ENCODE data around the gene CSF2.

Gene CSF2

GRCh38 chr5:132055808-132056609, 17.6 kb upstream of the CSF2 start:
- DNase-seq = no peak

GRCh38 chr5:132056610-132057497, 16.7 kb upstream of the CSF2 start:
- DNase-seq = no peak

- DNase-seq = no peak
These were observed 15.9 kb upstream of the CSF2 start for GRCh38 chr5:132057498-132058255.

GRCh38 chr5:132058646-132059042, 14.9 kb upstream of the CSF2 start:
- DNase-seq = no peak

DNA sequence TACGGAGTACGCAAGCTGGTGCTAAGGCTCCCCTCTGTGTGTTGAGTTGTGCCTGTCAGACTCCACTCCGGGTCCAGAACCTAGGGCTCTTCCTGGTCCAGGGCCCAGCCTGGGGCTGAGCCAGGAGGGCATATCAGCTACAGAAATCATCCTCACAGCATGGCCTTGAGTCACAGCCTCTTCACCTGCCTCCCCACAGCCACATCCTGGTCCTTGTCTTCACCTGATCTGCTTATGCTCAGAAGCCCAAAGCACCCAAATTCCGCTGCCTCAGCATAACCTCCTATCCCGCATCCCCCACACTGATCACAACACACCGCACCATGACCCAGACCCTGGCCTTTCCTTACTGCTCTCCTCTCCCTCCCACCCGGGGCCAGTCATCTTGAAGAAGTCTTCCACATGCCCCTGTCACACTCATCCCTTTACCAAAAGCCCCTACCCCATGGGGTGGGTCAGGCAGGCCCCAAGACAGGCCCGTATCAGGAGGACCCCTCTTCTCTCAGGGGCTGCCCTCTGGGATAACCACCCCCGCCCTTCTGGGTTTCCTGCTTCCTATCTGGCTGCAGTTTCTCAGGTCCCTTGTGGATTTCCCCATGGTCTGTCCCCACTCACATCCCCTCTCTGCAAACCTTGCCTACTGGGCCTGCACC, 14.4 kb upstream of the CSF2 start:
- DNase-seq = no peak

DNA sequence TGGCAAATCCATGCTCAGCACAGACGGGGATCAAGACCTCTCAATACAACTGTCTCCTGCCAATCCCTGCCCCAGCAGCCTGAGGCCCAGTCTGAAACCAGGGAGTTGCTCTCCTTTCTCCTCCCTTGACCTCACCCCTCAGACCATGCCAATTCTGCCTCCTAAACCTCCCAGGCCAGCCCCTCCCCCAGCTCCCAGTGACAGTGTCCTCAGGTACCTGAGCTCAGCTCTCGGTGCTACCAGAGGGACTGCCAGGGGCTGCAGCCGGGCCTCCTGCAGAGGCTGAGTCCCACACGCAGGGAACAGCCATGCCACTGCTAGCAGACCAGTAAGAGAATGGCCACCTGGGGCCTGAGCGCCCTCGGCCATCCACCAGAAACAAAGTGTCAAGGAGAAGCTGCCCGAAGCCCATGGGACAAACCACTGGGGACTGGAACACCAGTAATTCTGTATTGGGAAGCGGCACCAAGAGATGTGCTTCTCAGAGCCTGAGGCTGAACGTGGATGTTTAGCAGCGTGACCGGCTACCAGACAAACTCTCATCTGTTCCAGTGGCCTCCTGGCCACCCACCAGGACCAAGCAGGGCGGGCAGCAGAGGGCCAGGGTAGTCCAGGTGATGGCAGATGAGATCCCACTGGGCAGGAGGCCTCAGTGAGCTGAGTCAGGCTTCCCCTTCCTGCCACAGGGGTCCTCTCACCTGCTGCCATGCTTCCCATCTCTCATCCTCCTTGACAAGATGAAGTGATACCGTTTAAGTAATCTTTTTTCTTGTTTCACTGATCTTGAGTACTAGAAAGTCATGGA, 13.7 kb upstream of the CSF2 start:
- DNase-seq = no peak

GRCh38 chr5:132060501-132061161, 13.0 kb upstream of the CSF2 start, which contains the start of gene IL3:
Gene IL3 (plus strand): TSS chr5:132060655. CDS start chr5:132060707, 52 bp downstream.
- DNase-seq = no peak

DNA sequence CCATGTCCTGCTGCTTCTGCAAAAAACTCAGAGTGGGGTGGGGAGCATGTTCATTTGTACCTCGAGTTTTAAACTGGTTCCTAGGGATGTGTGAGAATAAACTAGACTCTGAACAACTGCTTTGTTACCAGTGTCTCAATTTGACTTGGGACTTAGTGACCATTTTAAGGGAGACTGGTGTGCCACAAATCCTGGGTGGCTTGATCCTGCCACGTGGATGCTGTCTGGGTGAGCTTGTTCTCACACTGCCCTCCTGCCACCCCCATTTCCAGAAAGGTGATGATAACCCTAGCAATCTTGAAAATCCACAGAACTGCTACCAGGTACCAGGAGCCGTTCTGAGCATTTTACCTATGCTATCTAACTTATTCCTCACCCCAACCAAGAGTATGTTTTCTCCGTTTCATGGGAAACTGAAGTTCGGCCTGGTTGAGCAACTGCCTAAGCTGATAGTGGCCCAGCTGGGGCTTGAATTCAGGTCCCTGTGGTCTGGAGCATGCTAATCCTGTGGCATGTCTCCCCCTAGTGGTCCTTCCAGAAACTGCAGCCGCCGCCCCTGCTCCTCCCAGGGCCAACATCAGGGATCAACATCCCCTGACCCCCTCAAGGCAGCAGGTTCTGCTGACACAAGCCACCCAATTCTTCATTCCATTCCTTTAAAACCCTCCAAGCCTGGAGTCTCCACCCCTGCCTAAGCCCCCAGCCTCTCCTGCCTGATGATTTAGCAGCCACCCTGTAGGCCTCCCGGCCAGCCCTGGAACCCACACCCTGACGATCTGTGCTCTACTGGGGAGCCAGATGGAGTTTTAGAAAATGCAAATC, 10.3 kb upstream of the CSF2 start:
- peak; percentile 64 for DNase-seq

DNA sequence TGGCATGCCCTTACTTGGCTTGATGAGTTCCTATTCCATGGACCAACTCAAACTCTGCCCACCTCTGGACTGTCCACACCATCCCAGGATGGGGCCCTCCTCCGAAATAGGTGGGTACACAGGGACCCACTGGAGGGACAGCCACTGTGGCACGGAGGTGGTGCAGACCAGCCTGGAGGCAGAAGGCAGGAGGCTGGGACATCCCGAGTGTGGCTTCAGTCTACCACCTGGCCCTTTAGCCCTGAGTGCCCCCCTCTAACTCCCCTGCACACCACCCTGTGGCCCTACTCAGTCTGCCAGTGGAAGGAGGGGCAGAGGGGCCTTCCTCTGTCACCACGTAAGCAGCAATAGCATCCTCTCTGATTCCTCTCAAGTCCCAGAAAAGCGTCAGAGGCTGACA, 9.4 kb upstream of the CSF2 start:
- no peak for DNase-seq

GRCh38 chr5:132064738-132065331, 8.8 kb upstream of the CSF2 start:
- DNase-seq = peak; percentile 81

DNA sequence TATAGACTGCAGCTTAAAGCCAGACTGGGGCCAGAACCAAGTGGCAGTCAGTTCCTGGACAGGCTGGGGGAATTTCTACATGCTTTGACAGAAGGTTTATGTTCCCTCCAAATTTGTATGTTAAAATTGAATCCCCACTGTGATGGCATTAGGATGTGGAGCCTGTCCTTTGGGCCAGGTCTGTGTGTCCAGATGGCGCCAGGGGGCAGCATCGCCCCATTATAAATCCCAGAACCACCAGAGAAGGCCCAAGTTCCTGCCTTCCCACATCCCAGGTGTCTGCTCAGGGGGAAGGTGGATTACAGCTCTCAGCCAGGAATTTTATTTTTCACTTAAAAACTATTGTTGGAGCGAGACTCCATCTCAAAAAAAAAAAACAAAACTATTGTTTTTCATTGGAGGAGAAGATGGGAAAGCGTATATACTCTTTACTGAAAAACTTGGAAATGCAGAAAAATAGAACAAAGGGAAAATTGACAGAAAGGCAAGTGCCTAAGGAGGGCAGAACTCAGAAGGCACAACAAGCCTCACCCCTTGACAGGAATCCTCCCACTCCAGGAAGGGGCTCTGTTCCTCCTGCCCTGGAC, 8.1 kb upstream of the CSF2 start:
- no peak for DNase-seq

- DNase-seq = no peak
These were observed 7.5 kb upstream of the CSF2 start for GRCh38 chr5:132065951-132066701.

DNA sequence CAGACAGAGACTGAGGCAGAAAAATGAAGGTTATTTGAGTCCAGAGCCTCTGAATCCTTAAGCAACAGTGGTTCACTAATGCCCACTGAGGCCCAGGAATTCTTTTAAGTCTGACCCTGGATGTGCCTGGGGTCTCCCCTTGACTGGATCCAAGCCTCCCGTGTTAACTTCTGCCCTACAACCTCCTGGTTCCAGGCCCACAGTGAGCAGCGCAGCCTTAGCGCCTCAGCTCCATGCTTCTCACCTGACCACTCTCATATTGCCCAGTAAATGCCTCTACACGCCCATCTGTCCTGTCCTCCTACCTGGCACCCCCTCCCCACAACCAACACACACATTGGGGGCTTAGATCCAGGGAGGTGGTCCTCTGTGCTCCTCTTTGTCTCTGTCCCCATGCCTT, 6.7 kb upstream of the CSF2 start:
- no peak for DNase-seq

DNA sequence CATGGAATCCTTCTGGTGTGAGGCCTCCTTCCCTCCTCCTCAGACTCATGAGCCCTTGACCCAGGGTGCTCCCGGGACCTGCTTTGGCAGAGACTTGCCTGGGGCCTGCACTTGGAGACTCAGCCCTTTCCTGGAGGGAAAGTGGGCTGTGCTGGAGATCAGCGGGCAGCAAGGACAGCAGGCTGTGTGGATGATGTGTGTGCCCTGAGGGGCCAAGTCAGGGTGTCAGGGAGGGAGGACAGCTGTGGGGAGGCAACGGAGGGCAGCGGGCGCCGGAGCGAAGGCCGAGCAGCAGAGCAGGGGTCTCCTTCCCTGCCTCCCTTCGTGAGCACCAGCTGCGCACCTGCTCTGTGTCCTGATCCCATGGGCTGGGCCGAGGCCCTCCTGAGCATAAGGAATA, 6.1 kb upstream of the CSF2 start:
- no peak for DNase-seq

DNA sequence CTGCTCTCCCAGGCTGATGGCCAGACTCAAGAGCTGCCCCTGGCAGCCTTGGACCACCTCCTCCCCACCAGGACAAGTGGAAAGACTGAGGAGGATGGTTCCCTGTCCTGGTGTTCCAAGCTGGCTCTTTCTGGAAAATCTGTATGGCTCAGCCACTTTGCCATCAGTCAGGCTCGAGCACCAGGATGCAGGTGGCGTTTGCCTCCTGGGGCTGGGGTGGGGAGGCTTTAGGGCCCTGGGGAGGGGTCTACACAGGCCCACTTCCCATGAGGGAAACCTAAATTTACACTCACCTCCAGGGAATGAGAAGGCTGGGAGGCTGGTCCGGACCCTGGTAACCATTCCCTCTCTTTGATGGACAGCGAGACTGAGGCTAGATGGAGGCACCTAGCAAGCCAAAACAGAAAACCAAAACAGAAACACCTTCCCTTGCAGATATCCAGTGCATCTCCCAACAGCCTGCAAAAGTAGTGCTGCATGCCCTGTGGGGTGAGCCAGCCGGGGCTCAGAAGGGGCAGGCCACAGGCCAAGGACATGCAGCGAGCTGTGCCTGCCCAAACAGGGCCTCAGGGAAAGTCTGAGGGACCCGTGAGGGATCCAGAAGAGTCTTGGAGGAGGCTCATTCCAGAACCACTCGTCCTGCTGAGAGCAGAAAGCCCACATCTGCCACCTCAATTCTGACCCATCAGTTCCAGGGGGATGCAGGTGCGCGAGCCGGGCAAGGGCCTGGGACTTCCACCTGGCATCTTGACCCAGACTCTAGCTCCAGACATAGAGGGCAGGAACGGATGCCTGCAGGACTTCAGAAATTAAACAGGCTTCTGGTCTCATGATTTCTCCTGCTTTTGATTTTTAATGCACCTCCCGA, 5.4 kb upstream of the CSF2 start:
- DNase-seq = no peak

GRCh38 chr5:132069561-132069960, 4.0 kb upstream of the CSF2 start:
- DNase-seq = no peak

- no peak for DNase-seq
These were observed 3.6 kb upstream of the CSF2 start for GRCh38 chr5:132069994-132070393.
